ENCODE results near the gene HCAR1.

GRCh38 chr12:122753319-122753650 is 22.6 kb upstream of the HCAR1 start:
- TF ChIP-seq EZH2 (IDR thresholded peaks at IDR 0.05; ENCODE audit: borderline replicate concordance, low read length) (no peak), CTCF (IDR thresholded peaks at IDR 0.05; ENCODE audit: low read length) (no peak)
